ENCODE data around the gene MTR. TPM values are rescaled to one million over a fixed set of nuclear protein-coding genes. Genes with fewer than 3 reads are reported as not detected.

Gene MTR
- total RNA-seq, 1 experiment from 2014 or later = 24.6 TPM

- ChIA-PET CTCF (no interaction called here), RAD21 (ENCODE audit: low non-redundant PET in 1 of 2, low total read pairs in 2 of 2, uncharacterized antibody in 2 of 2, unreplicated experiment in 2 of 2) (no interaction called here), POLR2A (no interaction called here)
- Histone ChIP-seq H3K79me2 (ENCODE audit: insufficient read depth, low read length) (peaks cover 17% of the 10 kb centered on the region), H4K20me1 (ENCODE audit: insufficient read depth) (no peaks in the 10 kb centered on the region), H3K9ac (ENCODE audit: low read length) (no peak overlapping the region), H3K9me2 (ENCODE audit: insufficient read depth) (no peaks in the 10 kb centered on the region), H3K9me3 (ENCODE audit: control insufficient read depth in 1 of 2, insufficient read depth in 1 of 2, low read depth in 1 of 2, low read length in 2 of 2) (no peaks in the 10 kb centered on the region), H3K4me3 (replicated peaks in 1 of 2; ENCODE audit: low read depth in 1 of 2, low read length in 2 of 2) (no peak overlapping the region), H3K27me3 (ENCODE audit: insufficient read depth, low read length) (no peaks in the 10 kb centered on the region), H3K4me1 (ENCODE audit: control insufficient read depth in 1 of 2, insufficient read depth in 2 of 2, low read length in 2 of 2) (no peaks in the 10 kb centered on the region), H3K36me3 (ENCODE audit: control insufficient read depth in 1 of 2, insufficient read depth in 2 of 2, low read length in 2 of 2) (peaks cover 0 to 5% of the 10 kb centered on the region in 2 experiments; a peak in 1 of 4 replicates), H3K4me2 (ENCODE audit: low read length) (no peak overlapping the region), H3K27ac (ENCODE audit: low read depth, low read length) (no peak overlapping the region), H2AFZ (ENCODE audit: low read depth, low read length, poor library complexity, severe bottlenecking) (no peak overlapping the region)
- intact Hi-C loops (cut with micrococcal nuclease) = no loop called here
- no TSS peak for BruUV-seq (replicated peaks)
- ATAC-seq = no peak
- TF ChIP-seq EZH2phosphoT487 (IDR thresholded peaks at IDR 0.05; ENCODE audit: borderline replicate concordance) = no peak
- DNase-seq (ENCODE audit: low read depth, low spot score) = no peak
These were observed 11.5 kb downstream of the MTR start for GRCh38 chr1:236806634-236807033.

GRCh38 chr1:236808005-236808404 lies 12.9 kb downstream of the MTR start:
- H3K27ac ChIP-seq (ENCODE audit: low read depth, low read length) = no peak overlapping the region
- H3K4me1 ChIP-seq (ENCODE audit: control insufficient read depth in 1 of 2, insufficient read depth in 2 of 2, low read length in 2 of 2) = no peaks in the 10 kb centered on the region
- H3K27me3 ChIP-seq (ENCODE audit: insufficient read depth, low read length) = no peaks in the 10 kb centered on the region
- ChIA-PET RAD21 (ENCODE audit: low non-redundant PET in 1 of 2, low total read pairs in 2 of 2, uncharacterized antibody in 2 of 2, unreplicated experiment in 2 of 2) (no interaction called here), POLR2A (interaction anchor here (0.9 kb wide), 1 partner anchor 13 kb away, joined by 3 read pairs; the partner anchor contains the start of gene MTR), CTCF (no interaction called here)
- no peak overlapping the region for H3K9ac ChIP-seq (ENCODE audit: low read length)
- peaks cover 0 to 5% of the 10 kb centered on the region in 2 experiments; a peak in 2 of 4 replicates for H3K36me3 ChIP-seq (ENCODE audit: control insufficient read depth in 1 of 2, insufficient read depth in 2 of 2, low read length in 2 of 2)
- peaks cover 5% of the 10 kb centered on the region for H3K79me2 ChIP-seq (ENCODE audit: insufficient read depth, low read length)
- no peaks in the 10 kb centered on the region for H3K9me3 ChIP-seq (ENCODE audit: control insufficient read depth in 1 of 2, insufficient read depth in 1 of 2, low read depth in 1 of 2, low read length in 2 of 2)
- ATAC-seq = no peak
- H3K9me2 ChIP-seq (ENCODE audit: insufficient read depth) = no peaks in the 10 kb centered on the region
- intact Hi-C loops (cut with micrococcal nuclease) = no loop called here
- TF ChIP-seq EZH2phosphoT487 (IDR thresholded peaks at IDR 0.05; ENCODE audit: borderline replicate concordance) (no peak), FOSL1 (IDR thresholded peaks at IDR 0.05; ENCODE audit: low read depth) (no peak), ELF1 (IDR thresholded peaks at IDR 0.05; ENCODE audit: borderline replicate concordance, low read depth) (no peak), CBX3 (IDR thresholded peaks at IDR 0.05; ENCODE audit: low read depth) (no peak), CEBPB (IDR thresholded peaks at IDR 0.05; ENCODE audit: low read depth) (no peak), RAD21 (IDR thresholded peaks at IDR 0.05; ENCODE audit: low read depth) (no peak), ATF3 (IDR thresholded peaks at IDR 0.05) (no peak), MAX (IDR thresholded peaks at IDR 0.05) (no peak), CTCF (IDR thresholded peaks at IDR 0.05 in 2 of 3, conservative IDR thresholded peaks at IDR 0.05 in 1 of 3; ENCODE audit: borderline replicate concordance in 1 of 3, insufficient read depth in 1 of 3, low read depth in 2 of 3, low read length in 2 of 3) (no peak), ZNF274 (IDR thresholded peaks at IDR 0.05; ENCODE audit: low read depth, low read length) (no peak), EZH2 (IDR thresholded peaks at IDR 0.05) (no peak), POLR2A (IDR thresholded peaks at IDR 0.05; ENCODE audit: borderline replicate concordance, extremely low read depth, insufficient read depth, insufficient read length) (no peak), JUND (IDR thresholded peaks at IDR 0.05) (no peak), SIN3A (IDR thresholded peaks at IDR 0.05; ENCODE audit: low read depth) (no peak), SRF (IDR thresholded peaks at IDR 0.05; ENCODE audit: low read depth) (no peak), YY1 (IDR thresholded peaks at IDR 0.05; ENCODE audit: extremely low read depth, insufficient replicate concordance, low read depth, low read length) (no peak)
- no peak overlapping the region for H3K4me2 ChIP-seq (ENCODE audit: low read length)
- no TSS peak for BruUV-seq (replicated peaks)
- H4K20me1 ChIP-seq (ENCODE audit: insufficient read depth) = no peaks in the 10 kb centered on the region
- DNase-seq (ENCODE audit: low read depth, low spot score) = no peak
- H2AFZ ChIP-seq (ENCODE audit: low read depth, low read length, poor library complexity, severe bottlenecking) = no peak overlapping the region
- no peak overlapping the region for H3K4me3 ChIP-seq (replicated peaks in 1 of 2; ENCODE audit: low read depth in 1 of 2, low read length in 2 of 2)

All from HCT116 (cell line).